ENCODE data around the gene SEMA7A.

The SEMA7A gene

DNA sequence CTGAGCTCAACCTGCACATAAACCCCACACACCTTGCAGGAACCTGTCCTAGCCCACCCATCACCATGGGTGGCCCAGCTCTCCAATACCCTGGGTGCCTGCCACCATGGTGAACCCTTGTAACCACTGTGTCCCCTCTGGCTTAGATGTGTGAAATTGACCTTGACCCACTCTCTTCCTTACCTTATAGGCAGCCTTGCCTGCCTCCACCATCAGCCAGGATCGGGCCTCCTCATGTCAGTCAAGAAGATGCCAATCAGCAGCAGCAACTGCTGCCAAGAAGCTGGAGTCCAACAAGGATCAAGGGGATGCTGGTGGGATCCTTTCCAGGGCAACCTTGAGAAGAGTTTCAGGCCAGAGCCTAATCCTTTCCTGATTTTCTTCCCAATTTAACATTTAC is 57.5 kb downstream of the SEMA7A start:
- no peak overlapping the region for H3K27ac ChIP-seq (ENCODE audit: poor library complexity, severe bottlenecking)
- no peaks in the 10 kb centered on the region for H3K36me3 ChIP-seq (ENCODE audit: low read depth)
- no peaks in the 10 kb centered on the region for H3K27me3 ChIP-seq (ENCODE audit: insufficient read depth, poor library complexity, severe bottlenecking)
- no peak for TF ChIP-seq CTCF (IDR thresholded peaks at IDR 0.05; ENCODE audit: poor library complexity, severe bottlenecking)
- H3K9me3 ChIP-seq (ENCODE audit: severe bottlenecking), result no peaks in the 10 kb centered on the region
- H3K4me3 ChIP-seq (ENCODE audit: severe bottlenecking), result no peak overlapping the region
- H3K4me1 ChIP-seq (ENCODE audit: insufficient read depth, poor library complexity, severe bottlenecking), result peaks cover 6% of the 10 kb centered on the region
- ATAC-seq (ENCODE audit: low read depth), result no peak
- no peak for DNase-seq (ENCODE audit: low spot score)

DNA sequence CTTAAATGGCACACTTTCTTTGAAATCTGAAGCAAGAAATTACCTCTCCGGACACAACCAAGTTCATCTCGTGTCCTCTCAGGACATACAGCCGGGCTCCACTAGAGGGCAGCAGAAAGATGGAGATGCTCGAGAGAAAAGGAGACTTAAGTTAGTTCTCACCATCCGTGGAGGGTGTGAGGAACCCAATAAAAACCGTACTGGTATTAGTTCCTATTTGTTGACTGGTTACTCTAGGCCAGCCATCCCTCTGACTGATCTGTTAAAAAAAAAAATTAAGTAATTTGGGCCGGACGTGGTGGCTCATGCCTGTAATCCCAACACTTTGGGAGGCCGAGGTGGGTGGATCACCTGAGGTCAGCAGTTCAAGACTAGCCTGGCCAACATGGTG is 58.5 kb downstream of the SEMA7A start:
- DNase-seq (ENCODE audit: low spot score) (peak; percentile 86), ATAC-seq (ENCODE audit: low read depth) (peak; percentile 28; the same call in 2 of the 3 replicates)
- no peaks in the 10 kb centered on the region for H3K36me3 ChIP-seq (ENCODE audit: low read depth)
- H3K4me1 ChIP-seq (ENCODE audit: insufficient read depth, poor library complexity, severe bottlenecking), result peaks cover 6% of the 10 kb centered on the region
- TF ChIP-seq CTCF (IDR thresholded peaks at IDR 0.05; ENCODE audit: poor library complexity, severe bottlenecking), result peak; percentile 99
- no peaks in the 10 kb centered on the region for H3K27me3 ChIP-seq (ENCODE audit: insufficient read depth, poor library complexity, severe bottlenecking)
- H3K27ac ChIP-seq (ENCODE audit: poor library complexity, severe bottlenecking), result peak overlapping the region; percentile 58
- no peak overlapping the region for H3K4me3 ChIP-seq (ENCODE audit: severe bottlenecking)
- H3K9me3 ChIP-seq (ENCODE audit: severe bottlenecking), result no peaks in the 10 kb centered on the region

DNA sequence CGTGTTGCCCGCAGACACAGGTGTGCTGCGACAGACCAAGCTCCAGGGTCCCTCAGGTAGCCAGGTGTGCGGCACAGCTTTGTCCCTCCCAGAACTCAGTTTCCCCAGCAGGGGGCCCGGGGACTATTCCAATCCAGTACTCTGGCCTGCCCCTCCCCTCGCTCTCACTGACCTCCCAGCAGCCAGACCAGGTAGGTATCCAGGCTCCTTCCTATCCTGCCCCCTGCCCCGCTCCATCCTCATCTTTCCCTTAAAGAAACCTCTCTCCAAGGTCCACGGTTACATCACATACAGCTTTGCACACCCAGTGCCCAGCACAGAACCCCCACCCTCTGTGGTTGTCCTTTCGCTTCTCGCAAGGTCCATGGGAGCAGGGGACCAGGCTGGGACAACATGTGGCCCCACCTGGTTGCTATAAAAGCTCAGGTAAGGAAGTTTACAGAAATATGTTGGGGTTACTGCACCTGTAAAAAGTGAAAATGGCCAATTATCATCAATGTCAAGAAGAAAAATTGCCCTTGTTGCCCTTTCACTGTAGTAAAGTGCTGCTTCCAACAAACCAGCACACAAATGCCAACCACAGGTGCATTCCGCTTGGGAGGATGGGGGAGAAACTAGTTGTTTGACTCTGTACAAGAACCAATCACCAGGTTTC is 59.0 kb downstream of the SEMA7A start:
- Histone ChIP-seq H3K4me3 (ENCODE audit: severe bottlenecking) (peak overlapping the region; percentile 42), H3K4me1 (ENCODE audit: insufficient read depth, poor library complexity, severe bottlenecking) (peaks cover 6% of the 10 kb centered on the region), H3K27me3 (ENCODE audit: insufficient read depth, poor library complexity, severe bottlenecking) (no peaks in the 10 kb centered on the region), H3K36me3 (ENCODE audit: low read depth) (no peaks in the 10 kb centered on the region), H3K27ac (ENCODE audit: poor library complexity, severe bottlenecking) (peak overlapping the region; percentile 58), H3K9me3 (ENCODE audit: severe bottlenecking) (no peaks in the 10 kb centered on the region)
- TF ChIP-seq CTCF (IDR thresholded peaks at IDR 0.05; ENCODE audit: poor library complexity, severe bottlenecking), result no peak
- ATAC-seq (ENCODE audit: low read depth), result peak; percentile 11
- DNase-seq (ENCODE audit: low spot score), result peak; percentile 80

DNA sequence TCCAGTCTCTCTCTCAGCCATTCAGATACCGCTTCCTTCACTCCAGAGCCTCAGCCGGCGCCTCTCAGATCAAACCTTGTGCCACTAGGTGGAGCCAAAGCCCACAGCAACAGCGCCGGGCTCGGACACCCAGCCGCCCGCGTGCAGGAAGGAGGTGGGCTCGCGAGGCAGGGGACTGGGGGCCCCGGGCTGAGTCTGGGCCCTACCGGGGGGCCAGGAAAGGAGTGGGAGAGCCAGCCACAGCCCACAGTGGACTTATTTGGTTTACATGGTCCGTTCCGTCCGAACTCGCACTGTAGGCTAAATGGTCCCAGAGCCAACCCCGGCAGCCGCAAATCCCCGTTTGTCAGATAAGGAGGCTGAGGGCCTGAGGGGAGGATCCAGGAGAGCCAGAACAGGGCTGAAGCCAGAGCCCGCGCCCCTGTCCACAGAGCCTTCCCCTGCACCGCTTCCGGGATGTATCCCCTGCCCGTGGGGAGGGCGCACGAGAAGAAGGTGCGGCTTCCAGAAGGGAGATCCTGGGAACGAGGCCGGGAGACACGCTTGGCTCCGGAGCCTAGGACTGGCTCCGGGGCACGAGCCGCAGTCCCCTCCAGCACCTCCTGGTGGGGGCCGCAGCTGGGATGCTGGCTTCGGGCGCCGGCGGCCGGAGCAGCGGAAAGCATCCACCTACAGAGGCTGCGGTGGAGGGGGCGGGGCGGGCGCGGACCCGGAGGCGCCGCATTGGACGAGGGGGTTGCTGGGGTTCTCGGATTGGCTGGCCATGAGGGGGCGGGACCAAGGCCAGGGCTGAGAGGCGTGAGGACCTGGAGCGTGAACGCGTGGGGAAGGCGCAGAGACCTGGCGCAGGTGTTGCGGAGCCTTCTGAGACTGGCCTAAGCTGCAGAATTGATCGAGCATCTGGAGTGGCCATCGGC is 59.8 kb downstream of the SEMA7A start:
- Histone ChIP-seq H3K9me3 (ENCODE audit: severe bottlenecking) (no peaks in the 10 kb centered on the region), H3K27ac (ENCODE audit: poor library complexity, severe bottlenecking) (peak overlapping the region; percentile 58), H3K4me3 (ENCODE audit: severe bottlenecking) (peak overlapping the region; percentile 42), H3K36me3 (ENCODE audit: low read depth) (no peaks in the 10 kb centered on the region), H3K27me3 (ENCODE audit: insufficient read depth, poor library complexity, severe bottlenecking) (no peaks in the 10 kb centered on the region), H3K4me1 (ENCODE audit: insufficient read depth, poor library complexity, severe bottlenecking) (peaks cover 6% of the 10 kb centered on the region)
- peak; percentile 99 for TF ChIP-seq CTCF (IDR thresholded peaks at IDR 0.05; ENCODE audit: poor library complexity, severe bottlenecking)
- ATAC-seq (ENCODE audit: low read depth) (peak; percentile 89), DNase-seq (ENCODE audit: low spot score) (peak; percentile 99)
